Loucy (cell line): ENCODE data around the gene GLDC.

Experiments
- EZH2phosphoT487 ChIP-seq: fragments of 200-600 bp; IDR thresholded peaks from 2 replicates; pipeline ENCODE4 v1.6.1; 2018; ENCODE audit warnings: antibody characterized with exemption, mild to moderate bottlenecking, moderate library complexity, borderline replicate concordance
- TF ChIP-seq, protein P1 (sequence below): fragments of 200-600 bp; sonication (generic); conservative IDR thresholded peaks from 2 replicates; pipeline ENCODE4 v1.5.1; 2014; ENCODE audit warnings: mild to moderate bottlenecking, antibody characterized with exemption, low read length

DNA sequence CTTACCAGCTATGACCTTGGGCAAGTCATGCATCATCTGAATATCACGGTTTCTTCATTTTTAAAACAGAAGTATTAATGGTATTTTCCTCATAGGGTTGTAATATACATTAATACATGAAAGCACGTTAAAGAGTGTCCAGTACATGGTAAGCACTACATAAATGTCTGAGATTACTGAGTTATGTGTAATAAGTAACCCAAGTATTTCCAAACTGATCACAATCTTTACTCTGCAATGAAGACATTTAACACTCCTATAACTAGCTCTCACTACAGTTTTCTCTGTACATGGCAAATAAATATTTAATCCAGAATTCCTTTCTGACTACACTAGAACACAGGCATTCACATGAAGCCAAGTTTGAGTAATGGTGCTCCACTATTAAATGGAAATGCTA is 4.0 kb downstream of the GLDC start:
- TF ChIP-seq, protein P1, sequence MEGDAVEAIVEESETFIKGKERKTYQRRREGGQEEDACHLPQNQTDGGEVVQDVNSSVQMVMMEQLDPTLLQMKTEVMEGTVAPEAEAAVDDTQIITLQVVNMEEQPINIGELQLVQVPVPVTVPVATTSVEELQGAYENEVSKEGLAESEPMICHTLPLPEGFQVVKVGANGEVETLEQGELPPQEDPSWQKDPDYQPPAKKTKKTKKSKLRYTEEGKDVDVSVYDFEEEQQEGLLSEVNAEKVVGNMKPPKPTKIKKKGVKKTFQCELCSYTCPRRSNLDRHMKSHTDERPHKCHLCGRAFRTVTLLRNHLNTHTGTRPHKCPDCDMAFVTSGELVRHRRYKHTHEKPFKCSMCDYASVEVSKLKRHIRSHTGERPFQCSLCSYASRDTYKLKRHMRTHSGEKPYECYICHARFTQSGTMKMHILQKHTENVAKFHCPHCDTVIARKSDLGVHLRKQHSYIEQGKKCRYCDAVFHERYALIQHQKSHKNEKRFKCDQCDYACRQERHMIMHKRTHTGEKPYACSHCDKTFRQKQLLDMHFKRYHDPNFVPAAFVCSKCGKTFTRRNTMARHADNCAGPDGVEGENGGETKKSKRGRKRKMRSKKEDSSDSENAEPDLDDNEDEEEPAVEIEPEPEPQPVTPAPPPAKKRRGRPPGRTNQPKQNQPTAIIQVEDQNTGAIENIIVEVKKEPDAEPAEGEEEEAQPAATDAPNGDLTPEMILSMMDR = no peak
- no peak for TF ChIP-seq EZH2phosphoT487
